Mesenchymal stem cell (in vitro differentiated cells and primary cell): ENCODE measurements around the gene SERPINB6.
A peak's percentile ranks its signal among the peaks of the same experiment; 100 is the strongest.

Experiments used
- DNase-seq: peaks from one replicate; pipeline ENCODE4 v3.0.0-alpha.2; 2013
- H2AFZ ChIP-seq: one replicate; pipeline ENCODE4 v1.6.1; 2013; ENCODE audit warnings: low read depth, mild to moderate bottlenecking, control low read depth, inconsistent platforms, low read length, moderate library complexity
- H2AK5ac ChIP-seq: 2 replicates; pipeline ENCODE4 v1.6.1; 2013; ENCODE audit warnings: low read length, moderate library complexity, mild to moderate bottlenecking, inconsistent platforms; ENCODE audit not compliant: severe bottlenecking
- H2BK120ac ChIP-seq: one replicate; pipeline ENCODE4 v1.6.1; 2013; ENCODE audit warnings: low read depth, mild to moderate bottlenecking, inconsistent platforms, low read length, moderate library complexity
- H2BK12ac ChIP-seq, 2 experiments: one replicate each; pipeline ENCODE4 v1.6.1; 2013; ENCODE audit warnings: inconsistent platforms in 2 of 2, low read length in 2 of 2, mild to moderate bottlenecking in 2 of 2, moderate library complexity in 2 of 2, control low read depth in 1 of 2
- H2BK15ac ChIP-seq: one replicate; pipeline ENCODE4 v1.6.1; 2013; ENCODE audit warnings: mild to moderate bottlenecking, low read depth, inconsistent platforms; ENCODE audit not compliant: poor library complexity, severe bottlenecking
- H2BK5ac ChIP-seq: 2 replicates; pipeline ENCODE4 v1.6.1; 2013; ENCODE audit warnings: low read depth, mild to moderate bottlenecking, low read length, control low read depth, inconsistent platforms; ENCODE audit not compliant: poor library complexity, severe bottlenecking
- H3K14ac ChIP-seq, 2 experiments: one replicate each; pipeline ENCODE4 v1.6.1; 2013; ENCODE audit warnings: inconsistent platforms in 2 of 2, low read length in 2 of 2, control low read depth in 1 of 2, mild to moderate bottlenecking in 1 of 2, moderate library complexity in 1 of 2
- H3K18ac ChIP-seq, 2 experiments: one replicate each; pipeline ENCODE4 v1.6.1; 2013; ENCODE audit warnings: inconsistent platforms in 2 of 2, low read length in 2 of 2, control low read depth in 1 of 2, low read depth in 1 of 2, mild to moderate bottlenecking in 1 of 2
- H3K23ac ChIP-seq, 2 experiments: one replicate each; pipeline ENCODE4 v1.6.1; 2013; ENCODE audit warnings: inconsistent platforms in 2 of 2, low read length in 2 of 2, mild to moderate bottlenecking in 2 of 2, moderate library complexity in 2 of 2, control low read depth in 1 of 2
- H3K27ac ChIP-seq: 2 replicates; pipeline ENCODE4 v1.5.1; 2013; ENCODE audit warnings: mild to moderate bottlenecking, moderate library complexity, low read length, control low read depth, inconsistent platforms; ENCODE audit not compliant: poor library complexity, severe bottlenecking
- H3K27me3 ChIP-seq, 2 experiments: 2 replicates each; pipeline versions ENCODE4 v1.6.1 to v1.7.0; 2013; ENCODE audit warnings: low read length in 2 of 2, mild to moderate bottlenecking in 2 of 2, moderate library complexity in 2 of 2, control low read depth in 1 of 2, inconsistent platforms in 1 of 2; ENCODE audit not compliant: control insufficient read depth in 1 of 2, insufficient read depth in 1 of 2
- H3K36me3 ChIP-seq, 2 experiments: 2 replicates each; pipeline versions ENCODE4 v1.6.1 to v1.7.0; 2013; ENCODE audit warnings: low read length in 2 of 2, control low read depth in 1 of 2, inconsistent platforms in 1 of 2, low read depth in 1 of 2, mild to moderate bottlenecking in 1 of 2; ENCODE audit not compliant: insufficient read depth in 2 of 2, control insufficient read depth in 1 of 2
- H3K4ac ChIP-seq, 2 experiments: one replicate each; pipeline ENCODE4 v1.6.1; 2013; ENCODE audit warnings: inconsistent platforms in 2 of 2, low read length in 2 of 2, mild to moderate bottlenecking in 2 of 2, moderate library complexity in 2 of 2, control low read depth in 1 of 2, low read depth in 1 of 2
- H3K4me1 ChIP-seq: 2 replicates; pipeline ENCODE4 v1.6.1; 2013; ENCODE audit warnings: low read depth, low read length, control low read depth; ENCODE audit not compliant: control insufficient read depth, insufficient read depth
- H3K4me2 ChIP-seq: 2 replicates; pipeline ENCODE4 v1.6.1; 2013; ENCODE audit warnings: low read length, mild to moderate bottlenecking, inconsistent platforms; ENCODE audit not compliant: poor library complexity, severe bottlenecking
- H3K4me3 ChIP-seq, 2 experiments: 2 replicates each; pipeline versions ENCODE4 v1.5.1 to v1.7.0; 2013; ENCODE audit warnings: low read length in 2 of 2, mild to moderate bottlenecking in 2 of 2, control low read depth in 1 of 2, low read depth in 1 of 2; ENCODE audit not compliant: insufficient read depth in 1 of 2
- H3K79me1 ChIP-seq: replicated peaks from 2 replicates; pipeline ENCODE4 v1.6.1; 2013; ENCODE audit warnings: mild to moderate bottlenecking, control low read depth, low read length, inconsistent platforms; ENCODE audit not compliant: poor library complexity, severe bottlenecking
- H3K9ac ChIP-seq: 2 replicates; pipeline ENCODE4 v1.7.0; 2013; ENCODE audit warnings: mild to moderate bottlenecking, low read length, moderate library complexity
- H3K9me3 ChIP-seq: 2 replicates; pipeline ENCODE4 v1.7.0; 2013; ENCODE audit warnings: mild to moderate bottlenecking, low read length; ENCODE audit not compliant: control insufficient read depth
- H4K8ac ChIP-seq: one replicate; pipeline ENCODE4 v1.6.1; 2013; ENCODE audit warnings: inconsistent platforms, mild to moderate bottlenecking, low read length, moderate library complexity
- H4K91ac ChIP-seq: one replicate; pipeline ENCODE4 v1.6.1; 2013; ENCODE audit warnings: mild to moderate bottlenecking, low read length, inconsistent platforms
- WGBS: methylation state at CpG from one replicate; pipeline ENCODE4 v1.1.7; 2013; ENCODE audit warnings: mixed read lengths; 5-methylcytosine and 5-hydroxymethylcytosine counted together

SERPINB6 gene

GRCh38 chr6:2964793-2965505 lies 6.4 kb downstream of the SERPINB6 start:
- no peak overlapping the region for H3K14ac ChIP-seq
- H3K79me1 ChIP-seq = peaks cover 30% of the 10 kb centered on the region
- no peak overlapping the region for H2BK12ac ChIP-seq
- H3K18ac ChIP-seq = no peak overlapping the region
- H2BK5ac ChIP-seq = no peak overlapping the region
- no peak overlapping the region for H3K4ac ChIP-seq
- H2BK120ac ChIP-seq = no peak overlapping the region
- no peak overlapping the region for H3K4me3 ChIP-seq
- no peak overlapping the region for H3K23ac ChIP-seq
- no peak overlapping the region for H3K27ac ChIP-seq
- no peak overlapping the region for H4K8ac ChIP-seq
- no peaks in the 10 kb centered on the region for H3K9me3 ChIP-seq
- H2BK15ac ChIP-seq = no peak overlapping the region
- H3K9ac ChIP-seq = no peak overlapping the region
- no peaks in the 10 kb centered on the region for H3K27me3 ChIP-seq
- H3K4me1 ChIP-seq = peaks cover 11% of the 10 kb centered on the region
- H4K91ac ChIP-seq = no peak overlapping the region
- H2AFZ ChIP-seq = no peak overlapping the region
- no peak overlapping the region for H2AK5ac ChIP-seq
- WGBS = 97% methylated on average over 16 of the region's 17 CpGs
- H3K4me2 ChIP-seq = no peak overlapping the region
- no peak for DNase-seq
- peaks cover 2 to 7% of the 10 kb centered on the region in 2 experiments for H3K36me3 ChIP-seq

- H3K27ac ChIP-seq = no peak overlapping the region
- peaks cover 14% of the 10 kb centered on the region for H3K4me1 ChIP-seq
- no peak overlapping the region for H3K4me2 ChIP-seq
- no peak overlapping the region for H3K14ac ChIP-seq
- no peak overlapping the region for H3K9ac ChIP-seq
- no peak overlapping the region for H2BK12ac ChIP-seq
- H3K27me3 ChIP-seq = no peaks in the 10 kb centered on the region
- peaks cover 7 to 9% of the 10 kb centered on the region in 2 experiments for H3K36me3 ChIP-seq
- H3K23ac ChIP-seq = peak overlapping the region in 1 of 2 experiments; percentile 6
- WGBS = 96% methylated on average over 7 of the region's 8 CpGs
- H3K18ac ChIP-seq = no peak overlapping the region
- H4K8ac ChIP-seq = no peak overlapping the region
- H3K4me3 ChIP-seq = no peak overlapping the region
- no peak for DNase-seq
- no peak overlapping the region for H2BK15ac ChIP-seq
- no peaks in the 10 kb centered on the region for H3K9me3 ChIP-seq
- H4K91ac ChIP-seq = no peak overlapping the region
- H3K4ac ChIP-seq = no peak overlapping the region
- H2AFZ ChIP-seq = no peak overlapping the region
- peaks cover 38% of the 10 kb centered on the region for H3K79me1 ChIP-seq
- H2BK5ac ChIP-seq = no peak overlapping the region
- H2BK120ac ChIP-seq = no peak overlapping the region
- no peak overlapping the region for H2AK5ac ChIP-seq
These were observed 7.6 kb downstream of the SERPINB6 start for GRCh38 chr6:2963756-2964155.

GRCh38 chr6:2962636-2963035 lies 8.7 kb downstream of the SERPINB6 start:
- peaks cover 14% of the 10 kb centered on the region for H3K4me1 ChIP-seq
- no peak overlapping the region for H3K23ac ChIP-seq
- H3K79me1 ChIP-seq = peaks cover 40% of the 10 kb centered on the region
- DNase-seq = no peak
- H2BK12ac ChIP-seq = no peak overlapping the region
- H3K36me3 ChIP-seq = peaks cover 11 to 14% of the 10 kb centered on the region in 2 experiments
- H3K4ac ChIP-seq = no peak overlapping the region
- H3K9ac ChIP-seq = no peak overlapping the region
- no peak overlapping the region for H2BK15ac ChIP-seq
- H3K18ac ChIP-seq = no peak overlapping the region
- no peak overlapping the region for H2BK5ac ChIP-seq
- H3K9me3 ChIP-seq = no peaks in the 10 kb centered on the region
- no peak overlapping the region for H4K91ac ChIP-seq
- no peak overlapping the region for H4K8ac ChIP-seq
- H3K27ac ChIP-seq = no peak overlapping the region
- H2AFZ ChIP-seq = no peak overlapping the region
- no peaks in the 10 kb centered on the region for H3K27me3 ChIP-seq
- H3K4me3 ChIP-seq = no peak overlapping the region
- no peak overlapping the region for H3K4me2 ChIP-seq
- H2BK120ac ChIP-seq = no peak overlapping the region
- H2AK5ac ChIP-seq = no peak overlapping the region
- WGBS = 86% methylated on average over 3 of the region's 3 CpGs
- H3K14ac ChIP-seq = no peak overlapping the region

GRCh38 chr6:2962004-2962403 lies 9.4 kb downstream of the SERPINB6 start:
- Histone ChIP-seq H2AFZ (no peak overlapping the region), H3K18ac (no peak overlapping the region), H3K27me3 (no peaks in the 10 kb centered on the region), H2BK5ac (no peak overlapping the region), H3K4me2 (no peak overlapping the region), H3K79me1 (peaks cover 45% of the 10 kb centered on the region), H3K4ac (no peak overlapping the region), H4K8ac (no peak overlapping the region), H2AK5ac (no peak overlapping the region), H2BK120ac (no peak overlapping the region), H3K4me1 (peaks cover 14% of the 10 kb centered on the region), H3K27ac (no peak overlapping the region), H2BK15ac (no peak overlapping the region), H3K9ac (no peak overlapping the region), H4K91ac (no peak overlapping the region), H3K23ac (no peak overlapping the region), H3K14ac (no peak overlapping the region), H3K36me3 (peaks cover 12 to 18% of the 10 kb centered on the region in 2 experiments), H3K9me3 (no peaks in the 10 kb centered on the region), H3K4me3 (no peak overlapping the region), H2BK12ac (no peak overlapping the region)
- WGBS = 95% methylated on average over 9 of the region's 9 CpGs
- no peak for DNase-seq
